Mesendoderm (in vitro differentiated cells): ENCODE measurements around the gene VWCE.

Experiments
- DNase-seq: peaks from one replicate; pipeline ENCODE4 v3.0.0; 2013
- H2AK5ac ChIP-seq: 2 replicates; pipeline ENCODE4 v1.6.1; 2013; ENCODE audit warnings: low read length, inconsistent platforms
- H2BK120ac ChIP-seq: 2 replicates; pipeline ENCODE4 v1.6.1; 2013; ENCODE audit warnings: low read depth, mild to moderate bottlenecking, low read length, moderate library complexity, mixed read lengths
- H2BK15ac ChIP-seq: replicated peaks from 2 replicates; pipeline ENCODE4 v1.6.1; 2013; ENCODE audit warnings: low read depth, mild to moderate bottlenecking, moderate library complexity
- H2BK5ac ChIP-seq: 2 replicates; pipeline ENCODE4 v1.6.1; 2013; ENCODE audit warnings: low read length, inconsistent platforms
- H3K18ac ChIP-seq: 2 replicates; pipeline ENCODE4 v1.6.1; 2013; ENCODE audit warnings: mild to moderate bottlenecking, low read length, mixed read lengths
- H3K23ac ChIP-seq: one replicate; pipeline ENCODE4 v1.6.1; 2013; ENCODE audit warnings: low read length
- H3K27ac ChIP-seq: 2 replicates; pipeline ENCODE4 v1.5.1; 2013; ENCODE audit warnings: low read depth, mild to moderate bottlenecking, inconsistent platforms, low read length, moderate library complexity
- H3K27me3 ChIP-seq: 2 replicates; pipeline ENCODE4 v1.6.1; 2013; ENCODE audit warnings: low read length, control low read depth, mild to moderate bottlenecking, inconsistent platforms; ENCODE audit not compliant: insufficient read depth, poor library complexity
- H3K36me3 ChIP-seq: 2 replicates; pipeline ENCODE4 v1.6.1; 2013; ENCODE audit warnings: low read length, inconsistent platforms; ENCODE audit not compliant: control insufficient read depth, insufficient read depth
- H3K4ac ChIP-seq: one replicate; pipeline ENCODE4 v1.6.1; 2013; ENCODE audit warnings: low read depth, mild to moderate bottlenecking, low read length, moderate library complexity
- H3K4me1 ChIP-seq: 2 replicates; pipeline ENCODE4 v1.6.1; 2013; ENCODE audit warnings: low read depth, low read length, inconsistent platforms; ENCODE audit not compliant: control insufficient read depth
- H3K4me2 ChIP-seq: 2 replicates; pipeline ENCODE4 v1.6.1; 2013; ENCODE audit warnings: low read length
- H3K4me3 ChIP-seq: 2 replicates; pipeline ENCODE4 v1.5.1; 2013; ENCODE audit warnings: mild to moderate bottlenecking, low read length
- H3K56ac ChIP-seq: one replicate; pipeline ENCODE4 v1.6.1; 2013; ENCODE audit warnings: low read length
- H3K79me1 ChIP-seq: 2 replicates; pipeline ENCODE4 v1.6.1; 2013; ENCODE audit warnings: low read length, inconsistent platforms
- H3K79me2 ChIP-seq: 2 replicates; pipeline ENCODE4 v1.6.1; 2013; ENCODE audit warnings: mild to moderate bottlenecking, low read length; ENCODE audit not compliant: control insufficient read depth, insufficient read depth
- H3K9ac ChIP-seq: 2 replicates; pipeline ENCODE4 v1.6.1; 2013; ENCODE audit warnings: low read length, inconsistent platforms
- H4K5ac ChIP-seq: one replicate; pipeline ENCODE4 v1.6.1; 2013; ENCODE audit warnings: low read length
- H4K8ac ChIP-seq: one replicate; pipeline ENCODE4 v1.6.1; 2013; ENCODE audit warnings: low read depth, mild to moderate bottlenecking, control low read depth, low read length, moderate library complexity
- WGBS: extraction: QIAGEN DNeasy Blood & Tissue Kit; methylation state at CpG from one replicate; pipeline ENCODE4 v1.1.7; 2013; ENCODE audit warnings: low lambda C conversion rate, missing lambda C conversion rate; ENCODE audit not compliant: insufficient coverage; ENCODE audit errors: extremely low coverage; 5-methylcytosine and 5-hydroxymethylcytosine counted together

VWCE gene

GRCh38 chr11:61335355-61335710 lies 40.2 kb upstream of the VWCE start:
- H3K27ac ChIP-seq: no peak overlapping the region
- no peak overlapping the region for H2BK120ac ChIP-seq
- no peak for DNase-seq

GRCh38 chr11:61334434-61335354 lies 39.6 kb upstream of the VWCE start:
- H2BK120ac ChIP-seq: no peak overlapping the region
- no peak overlapping the region for H3K4ac ChIP-seq
- H4K5ac ChIP-seq: no peak overlapping the region
- H2BK5ac ChIP-seq: no peak overlapping the region
- peaks cover 30% of the 10 kb centered on the region for H3K79me2 ChIP-seq
- H3K9ac ChIP-seq: peak overlapping the region; percentile 39
- no peak overlapping the region for H4K8ac ChIP-seq
- no peak overlapping the region for H3K4me2 ChIP-seq
- H3K4me1 ChIP-seq: peaks cover 6% of the 10 kb centered on the region
- no peak overlapping the region for H3K4me3 ChIP-seq
- H2AK5ac ChIP-seq: peak overlapping the region; percentile 57
- no peaks in the 10 kb centered on the region for H3K27me3 ChIP-seq
- no peaks in the 10 kb centered on the region for H3K79me1 ChIP-seq
- no peak overlapping the region for H3K18ac ChIP-seq
- no peak overlapping the region for H3K23ac ChIP-seq
- no peak overlapping the region for H3K27ac ChIP-seq
- H3K56ac ChIP-seq: peak overlapping the region; percentile 78
- H3K36me3 ChIP-seq: no peaks in the 10 kb centered on the region
- WGBS: no CpG with 5 or more reads among the region's 16 CpGs
- peak; percentile 41 for DNase-seq
- H2BK15ac ChIP-seq: no peak overlapping the region

More at GRCh38 chr11:61335355-61335710, 40.2 kb upstream of the VWCE start:
- no CpG with 5 or more reads among the region's 1 CpG for WGBS
- Histone ChIP-seq H2BK5ac (no peak overlapping the region), H2BK15ac (no peak overlapping the region), H3K4me2 (no peak overlapping the region), H3K36me3 (no peaks in the 10 kb centered on the region), H3K18ac (no peak overlapping the region), H3K79me2 (peaks cover 24% of the 10 kb centered on the region), H4K8ac (no peak overlapping the region), H3K56ac (peak overlapping the region; percentile 46), H3K9ac (peak overlapping the region; percentile 19), H3K27me3 (no peaks in the 10 kb centered on the region), H3K4me1 (peaks cover 6% of the 10 kb centered on the region), H3K4me3 (no peak overlapping the region), H3K4ac (no peak overlapping the region), H3K23ac (no peak overlapping the region), H3K79me1 (no peaks in the 10 kb centered on the region), H4K5ac (no peak overlapping the region), H2AK5ac (no peak overlapping the region)

- peak overlapping the region; percentile 96 for H3K4me2 ChIP-seq
- no peak overlapping the region for H2BK15ac ChIP-seq
- peak overlapping the region; percentile 47 for H3K4me3 ChIP-seq
- H3K18ac ChIP-seq: peak overlapping the region; percentile 89
- H4K5ac ChIP-seq: peak overlapping the region; percentile 86
- no CpG with 5 or more reads among the region's 19 CpGs for WGBS
- peak overlapping the region; percentile 91 for H3K23ac ChIP-seq
- H2BK5ac ChIP-seq: peak overlapping the region; percentile 15
- H3K4ac ChIP-seq: peak overlapping the region; percentile 66
- H2AK5ac ChIP-seq: peak overlapping the region; percentile 80
- peak overlapping the region; percentile 94 for H3K9ac ChIP-seq
- peak overlapping the region; percentile 100 for H3K56ac ChIP-seq
- H4K8ac ChIP-seq: no peak overlapping the region
- peak overlapping the region; percentile 58 for H3K27ac ChIP-seq
- H3K36me3 ChIP-seq: peaks cover 1% of the 10 kb centered on the region
- no peaks in the 10 kb centered on the region for H3K27me3 ChIP-seq
- peaks cover 6% of the 10 kb centered on the region for H3K4me1 ChIP-seq
- peaks cover 38% of the 10 kb centered on the region for H3K79me2 ChIP-seq
- H2BK120ac ChIP-seq: no peak overlapping the region
- H3K79me1 ChIP-seq: peaks cover 2% of the 10 kb centered on the region
- DNase-seq: no peak
Measured at GRCh38 chr11:61333550-61334433, 38.7 kb upstream of the VWCE start.

GRCh38 chr11:61332797-61333549 lies 37.9 kb upstream of the VWCE start, which contains the start of the genes DDB1 and TKFC:
Gene DDB1 (minus strand): TSS chr11:61333105. CDS start chr11:61332968, 137 bp downstream.
Gene TKFC (plus strand): TSS chr11:61333228. CDS start chr11:61334729, 1,501 bp downstream.
- no CpG with 5 or more reads among the region's 81 CpGs for WGBS
- peak within 1 kb of the TSS; percentile 91 for H3K23ac ChIP-seq
- H3K4me3 ChIP-seq: peak within 1 kb of the TSS; percentile 61

GRCh38 chr11:61332281-61332796 lies 37.2 kb upstream of the VWCE start:
- no peak overlapping the region for H2BK120ac ChIP-seq
- DNase-seq: peak; percentile 70
- peaks cover 4% of the 10 kb centered on the region for H3K79me1 ChIP-seq
- H3K4me1 ChIP-seq: peaks cover 6% of the 10 kb centered on the region
- no peak overlapping the region for H2BK5ac ChIP-seq
- peak overlapping the region; percentile 61 for H3K4me3 ChIP-seq
- peak overlapping the region; percentile 46 for H3K27ac ChIP-seq
- H3K79me2 ChIP-seq: peaks cover 48% of the 10 kb centered on the region
- peak overlapping the region; percentile 56 for H3K4ac ChIP-seq
- no peak overlapping the region for H4K5ac ChIP-seq
- no peak overlapping the region for H4K8ac ChIP-seq
- peak overlapping the region; percentile 60 for H3K23ac ChIP-seq
- WGBS: no CpG with 5 or more reads among the region's 24 CpGs
- peak overlapping the region; percentile 97 for H3K4me2 ChIP-seq
- peak overlapping the region; percentile 98 for H3K9ac ChIP-seq
- no peak overlapping the region for H2BK15ac ChIP-seq
- peak overlapping the region; percentile 83 for H2AK5ac ChIP-seq
- peak overlapping the region; percentile 99 for H3K56ac ChIP-seq
- peaks cover 3% of the 10 kb centered on the region for H3K36me3 ChIP-seq
- H3K18ac ChIP-seq: peak overlapping the region; percentile 53
- H3K27me3 ChIP-seq: no peaks in the 10 kb centered on the region

More at GRCh38 chr11:61332797-61333549, 37.9 kb upstream of the VWCE start, which contains the start of the genes DDB1 and TKFC:
- Histone ChIP-seq H4K8ac (peak within 1 kb of the TSS; percentile 58), H3K79me1 (peaks cover 2% of the 10 kb centered on the region), H3K56ac (peak within 1 kb of the TSS; percentile 100), H3K9ac (peak within 1 kb of the TSS; percentile 98), H3K18ac (peak within 1 kb of the TSS; percentile 89), H3K4ac (peak within 1 kb of the TSS; percentile 66), H3K79me2 (peaks cover 42% of the 10 kb centered on the region), H3K27me3 (no peaks in the 10 kb centered on the region), H2AK5ac (peak within 1 kb of the TSS; percentile 83), H2BK5ac (peak within 1 kb of the TSS; percentile 15), H2BK15ac (no peak within 1 kb of the TSS), H3K4me2 (peak within 1 kb of the TSS; percentile 97), H3K36me3 (peaks cover 1% of the 10 kb centered on the region), H3K27ac (peak within 1 kb of the TSS; percentile 58), H4K5ac (peak within 1 kb of the TSS; percentile 86), H3K4me1 (peaks cover 6% of the 10 kb centered on the region), H2BK120ac (no peak within 1 kb of the TSS)
- peak; percentile 98 for DNase-seq
